Central memory CD4-positive, alpha-beta T cell (primary cell): Measurements from ENCODE around the gene TMEM120B.

ENCODE experiments used
- DNase-seq: peaks from one replicate; pipeline ENCODE4 v3.0.0; 2022

The TMEM120B gene

GRCh38 chr12:121823101-121823726, 110.7 kb downstream of the TMEM120B start:
- no peak for DNase-seq

DNA sequence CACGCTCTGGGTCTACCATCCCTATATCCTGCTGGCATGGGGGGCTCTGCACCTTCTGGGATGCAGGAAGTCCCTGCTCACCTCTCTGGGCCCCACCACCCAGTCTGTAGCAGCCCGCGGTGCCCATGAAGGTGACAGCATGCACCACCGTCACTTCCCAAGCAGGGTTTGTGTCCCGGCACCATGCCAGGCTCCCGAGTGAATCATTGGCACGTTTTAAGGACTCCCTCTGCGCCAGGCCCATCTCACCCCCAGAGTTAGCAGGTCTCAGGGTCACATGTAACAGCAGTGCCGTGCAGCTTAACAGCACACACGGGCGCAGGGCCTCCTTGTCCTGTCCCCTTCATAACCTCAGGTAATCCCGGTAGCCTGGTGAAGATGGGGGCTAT, 111.2 kb downstream of the TMEM120B start:
- DNase-seq = no peak

DNA sequence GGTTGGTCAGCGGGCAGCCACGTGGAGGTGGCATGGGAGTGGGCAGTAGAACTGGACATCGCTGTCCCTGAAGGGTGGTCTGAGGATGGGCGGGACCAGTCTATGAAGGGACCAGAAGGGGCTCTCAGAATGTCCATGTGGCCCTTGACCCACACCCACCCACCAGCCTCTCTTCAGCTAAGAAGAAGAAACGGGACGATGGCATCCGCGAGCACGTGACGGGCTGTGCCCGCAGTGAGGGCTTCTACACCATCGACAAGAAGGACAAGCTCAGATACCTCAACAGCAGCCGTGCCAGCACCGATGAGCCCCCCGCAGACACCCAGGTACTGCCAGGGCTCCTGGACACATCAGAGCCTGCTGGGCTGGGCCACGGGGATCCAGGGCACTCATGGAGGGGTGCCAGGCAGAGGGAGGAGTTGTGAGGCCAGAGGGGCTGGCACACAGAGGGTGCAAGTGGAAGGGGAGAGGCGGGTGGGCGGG, 112.5 kb downstream of the TMEM120B start:
- DNase-seq = no peak

DNA sequence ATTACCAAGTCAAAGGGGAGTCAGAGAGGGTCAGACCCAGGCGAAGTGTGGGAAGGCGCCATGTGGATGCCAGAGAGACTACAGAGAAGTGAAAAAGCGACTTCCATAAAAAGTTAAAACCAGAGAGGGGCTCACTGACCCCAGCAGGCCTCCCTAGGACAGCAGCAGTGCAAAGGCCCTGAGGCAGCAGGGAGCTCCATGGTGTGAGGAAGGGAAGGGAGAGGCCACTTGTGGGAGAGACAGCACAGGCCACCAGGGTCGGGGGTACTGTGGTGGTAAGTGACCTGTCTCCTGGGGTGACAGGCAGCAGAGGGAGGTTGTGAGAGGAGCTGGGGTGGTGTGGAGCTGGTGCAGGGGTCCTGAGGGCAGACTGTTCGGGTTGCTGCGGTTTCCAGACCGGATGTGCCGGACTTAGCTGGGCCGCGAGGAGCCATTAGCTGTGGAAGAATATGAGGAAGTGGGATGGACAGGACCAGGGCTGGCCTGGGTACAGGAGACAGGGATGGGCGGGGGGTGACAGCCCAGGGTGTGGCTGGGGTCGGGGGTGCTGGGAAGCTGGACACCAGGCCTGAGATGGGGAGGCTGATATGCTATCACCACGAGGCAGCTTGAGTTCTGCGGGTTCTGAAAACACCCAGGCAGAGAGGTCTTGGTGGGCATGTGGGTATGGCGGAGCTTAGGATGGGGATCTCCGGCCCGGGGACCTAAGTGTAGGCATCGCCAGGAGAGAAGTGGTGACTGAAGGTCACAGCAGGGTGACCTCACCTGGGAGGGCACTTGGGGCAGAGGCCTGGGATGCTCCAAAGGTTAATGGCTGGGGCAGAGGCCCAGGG, 114.0 kb downstream of the TMEM120B start:
- DNase-seq = no peak

GRCh38 chr12:121827351-121828099, 115.0 kb downstream of the TMEM120B start:
- DNase-seq = no peak

GRCh38 chr12:121828306-121828705, 115.8 kb downstream of the TMEM120B start:
- no peak for DNase-seq

DNA sequence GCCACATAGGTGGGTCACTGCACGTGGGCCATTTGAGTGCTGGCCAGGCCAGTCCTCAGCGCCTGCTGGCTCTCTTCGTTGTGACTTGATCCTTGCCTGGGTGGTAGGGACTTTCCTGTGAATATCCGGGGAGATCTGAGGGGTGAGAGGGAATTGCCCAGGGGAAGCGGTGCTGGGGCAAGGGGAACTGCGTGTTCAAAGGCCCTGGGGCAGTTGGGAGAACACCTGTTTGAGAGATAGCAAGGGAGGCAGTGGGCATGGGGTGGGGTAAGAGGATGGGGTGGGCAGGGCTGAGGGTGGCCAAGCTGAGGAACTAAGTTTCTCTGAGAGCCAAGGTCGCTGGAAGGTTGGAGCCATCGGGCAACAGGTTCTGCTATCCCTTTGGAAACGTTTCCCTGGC, 116.3 kb downstream of the TMEM120B start:
- DNase-seq = no peak

DNA sequence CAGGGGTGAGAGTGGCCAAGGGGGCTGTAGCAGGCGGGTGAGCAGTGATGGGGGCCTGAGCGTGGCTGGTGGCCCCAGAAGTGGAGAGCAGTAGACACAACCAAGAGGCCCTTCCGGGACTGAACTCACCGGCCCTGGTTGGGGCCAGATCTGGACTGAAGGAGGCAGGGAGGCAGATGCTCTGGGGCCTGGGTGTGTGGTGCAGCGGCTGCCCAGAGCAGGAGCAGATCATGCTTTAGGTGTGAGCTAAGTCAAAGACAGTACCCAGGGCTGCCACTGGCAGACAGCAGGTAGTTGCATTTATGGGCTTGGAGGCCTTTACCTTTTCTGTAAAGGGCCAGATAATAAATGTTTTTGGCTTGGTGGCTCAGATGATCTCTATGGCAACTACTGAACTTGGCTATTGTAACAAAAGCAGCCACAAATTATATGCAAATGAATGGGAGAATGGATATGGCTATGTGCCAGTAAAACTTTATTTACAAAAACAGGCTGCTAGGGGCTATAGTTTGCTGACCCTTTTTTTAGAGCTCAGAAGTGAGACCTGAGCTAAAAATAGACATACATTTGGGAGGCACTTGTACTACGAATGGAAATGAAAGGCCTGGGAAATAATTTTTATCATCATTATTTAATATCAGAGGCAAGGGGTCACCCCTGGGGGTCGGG, 116.8 kb downstream of the TMEM120B start:
- no peak for DNase-seq

DNA sequence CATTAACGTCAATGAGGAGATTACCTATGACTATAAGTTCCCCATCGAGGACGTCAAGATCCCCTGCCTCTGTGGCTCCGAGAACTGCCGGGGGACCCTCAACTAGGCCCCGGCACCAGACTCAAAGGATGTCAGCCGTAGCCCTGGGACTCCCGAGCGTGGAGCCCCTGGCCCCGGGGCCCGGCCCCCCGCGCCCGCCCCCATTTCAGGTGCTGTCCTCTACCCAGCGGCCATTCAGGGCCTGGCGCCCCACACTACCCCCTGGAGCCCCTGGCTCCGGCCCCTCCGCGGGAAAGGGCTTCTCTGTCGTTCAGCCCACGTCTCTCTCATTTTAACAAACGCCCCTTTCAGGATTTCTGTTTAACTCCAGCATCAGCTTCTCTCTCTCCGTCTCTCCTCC, 117.6 kb downstream of the TMEM120B start:
- no peak for DNase-seq

DNA sequence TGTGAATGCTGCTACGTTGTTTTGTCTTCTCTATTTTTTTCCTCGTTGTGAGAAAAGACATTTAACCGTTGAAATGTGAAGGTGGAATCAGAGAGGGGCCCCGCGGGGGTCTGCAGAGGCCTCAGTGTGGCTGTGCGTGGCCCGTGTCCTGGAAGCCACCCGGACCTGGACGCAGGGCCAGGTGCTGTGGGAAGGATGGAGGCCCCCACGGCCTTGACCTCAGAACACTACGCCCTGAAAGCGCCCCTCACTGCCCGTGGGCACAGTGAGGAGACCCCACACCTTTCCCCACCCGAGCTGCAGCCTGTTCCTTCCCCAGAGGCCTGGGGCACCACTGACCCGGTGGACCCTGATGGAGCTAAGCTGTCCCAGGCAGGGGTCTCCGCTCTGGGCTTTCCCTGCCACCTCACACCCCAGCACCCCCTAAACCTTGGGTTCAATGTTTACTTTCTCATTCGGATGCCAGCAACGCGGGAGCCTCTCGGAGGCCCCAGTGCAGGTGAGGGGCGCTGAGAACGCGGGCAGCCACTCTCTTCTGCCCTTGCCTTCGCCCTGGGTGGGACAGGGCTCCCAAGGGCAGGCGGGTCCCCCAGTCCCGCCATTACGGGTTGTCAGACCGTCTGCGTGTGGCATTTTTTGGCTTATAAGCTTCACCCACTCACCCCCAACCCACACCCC, 118.2 kb downstream of the TMEM120B start:
- DNase-seq = no peak
